HG03039 (cell line): ENCODE data around the gene CDCA7.
A peak's percentile ranks its signal among the peaks of the same experiment; 100 is the strongest.
"Not testable (repeated sequence)": the region's sequence is repeated elsewhere in the genome, so short reads cannot be mapped to it uniquely, and the experiment has no call there.

Experiments
- ATAC-seq: cut with Tn5 transposase; IDR thresholded peaks from one replicate; pipeline ENCODE4 v1.9.1; 2021; ENCODE audit warnings: mild to moderate bottlenecking, moderate library complexity; ENCODE audit not compliant: unreplicated experiment

CDCA7 gene

GRCh38 chr2:173401716-173402326, 47.1 kb downstream of the CDCA7 start:
- ATAC-seq: no peak

- peak; percentile 80 for ATAC-seq
These were observed 47.8 kb downstream of the CDCA7 start for GRCh38 chr2:173402405-173402974.

GRCh38 chr2:173404841-173405750, 50.4 kb downstream of the CDCA7 start:
- no peak for ATAC-seq

GRCh38 chr2:173407176-173407575, 52.5 kb downstream of the CDCA7 start:
- ATAC-seq: no peak

- ATAC-seq: no peak
These were observed 53.0 kb downstream of the CDCA7 start for GRCh38 chr2:173407646-173408045.

GRCh38 chr2:173410579-173410978, 55.9 kb downstream of the CDCA7 start:
- ATAC-seq: no peak

- no peak for ATAC-seq
These were observed 58.0 kb downstream of the CDCA7 start for GRCh38 chr2:173412628-173413027.

GRCh38 chr2:173414823-173415322, 60.2 kb downstream of the CDCA7 start:
- no peak for ATAC-seq

- ATAC-seq: no peak
These were observed 61.0 kb downstream of the CDCA7 start for GRCh38 chr2:173415431-173416381.

- ATAC-seq: not testable (repeated sequence)
These were observed 61.9 kb downstream of the CDCA7 start for GRCh38 chr2:173416415-173417152.

- no peak for ATAC-seq
These were observed 62.7 kb downstream of the CDCA7 start for GRCh38 chr2:173417341-173417740.

GRCh38 chr2:173417802-173418201, 63.1 kb downstream of the CDCA7 start:
- ATAC-seq: no peak
